HG03139 (cell line): ENCODE measurements around the gene LAIR2.

Source experiments
- ATAC-seq: cut with Tn5 transposase; IDR thresholded peaks from one replicate; pipeline ENCODE4 v1.9.1; 2021; ENCODE audit not compliant: unreplicated experiment

The LAIR2 gene

GRCh38 chr19:54530866-54531265 is 28.2 kb downstream of the LAIR2 start:
- ATAC-seq: no peak

- no peak for ATAC-seq
Measured at GRCh38 chr19:54532528-54532927, 29.9 kb downstream of the LAIR2 start.

GRCh38 chr19:54533476-54533875 is 30.8 kb downstream of the LAIR2 start:
- ATAC-seq: no peak

- ATAC-seq: no peak
Measured at GRCh38 chr19:54534156-54534555, 31.5 kb downstream of the LAIR2 start.

- no peak for ATAC-seq
Measured at GRCh38 chr19:54535601-54536000, 33.0 kb downstream of the LAIR2 start.

GRCh38 chr19:54536956-54537355 is 34.3 kb downstream of the LAIR2 start:
- ATAC-seq: no peak

- ATAC-seq: no peak
Measured at GRCh38 chr19:54541712-54542111, 39.1 kb downstream of the LAIR2 start.

- ATAC-seq: no peak
Measured at GRCh38 chr19:54548806-54549205, 46.2 kb downstream of the LAIR2 start.

- ATAC-seq: no peak
Measured at GRCh38 chr19:54549224-54549623, 46.6 kb downstream of the LAIR2 start.

- no peak for ATAC-seq
Measured at GRCh38 chr19:54551293-54551692, 48.7 kb downstream of the LAIR2 start.

GRCh38 chr19:54551950-54552912 is 49.6 kb downstream of the LAIR2 start:
- ATAC-seq: no peak

GRCh38 chr19:54552913-54553310 is 50.3 kb downstream of the LAIR2 start:
- no peak for ATAC-seq

- no peak for ATAC-seq
Measured at GRCh38 chr19:54554006-54554405, 51.4 kb downstream of the LAIR2 start.

GRCh38 chr19:54554896-54555295 is 52.3 kb downstream of the LAIR2 start:
- no peak for ATAC-seq

- no peak for ATAC-seq
Measured at GRCh38 chr19:54556194-54556593, 53.6 kb downstream of the LAIR2 start.

GRCh38 chr19:54558339-54558738 is 55.7 kb downstream of the LAIR2 start:
- ATAC-seq: no peak
